OCI-LY1 (cell line): ENCODE data around the gene PCDHA1.
"Not testable (repeated sequence)": the region's sequence is repeated elsewhere in the genome, so short reads cannot be mapped to it uniquely, and the experiment has no call there.

Source experiments
- H2AFZ ChIP-seq: fragments of 200-600 bp; sonication (generic), shearing (Covaris generic); 2 replicates; pipeline ENCODE4 v1.6.0; 2014; ENCODE audit warnings: antibody characterized with exemption, mild to moderate bottlenecking, low read length
- H3F3A ChIP-seq: fragments of 200-600 bp; sonication (generic), shearing (Covaris generic); 2 replicates; pipeline ENCODE4 v1.6.0; 2014; ENCODE audit warnings: mild to moderate bottlenecking, antibody characterized with exemption, low read length, moderate library complexity; ENCODE audit not compliant: insufficient read depth
- H3K27ac ChIP-seq: fragments of 200-600 bp; sonication (generic); 2 replicates; pipeline ENCODE4 v1.5.1; 2014; ENCODE audit warnings: low read length, mixed run types, mild to moderate bottlenecking, low read depth; ENCODE audit not compliant: poor library complexity, severe bottlenecking
- H3K27me3 ChIP-seq: fragments of 200-600 bp; sonication (generic); 2 replicates; pipeline ENCODE4 v1.6.0; 2014; ENCODE audit warnings: antibody characterized with exemption, mild to moderate bottlenecking, low read length, moderate library complexity; ENCODE audit not compliant: insufficient read depth
- H3K36me3 ChIP-seq: fragments of 200-600 bp; sonication (generic); 2 replicates; pipeline ENCODE4 v1.6.1; 2014; ENCODE audit warnings: mild to moderate bottlenecking, antibody characterized with exemption, low read length, moderate library complexity, mixed read lengths; ENCODE audit not compliant: insufficient read depth
- H3K4me1 ChIP-seq: fragments of 200-600 bp; sonication (generic); 2 replicates; pipeline ENCODE4 v1.5.1; 2014; ENCODE audit warnings: mild to moderate bottlenecking, low read length, moderate library complexity; ENCODE audit not compliant: insufficient read depth, severe bottlenecking
- H3K4me2 ChIP-seq: fragments of 200-600 bp; sonication (generic), shearing (Covaris generic); 2 replicates; pipeline ENCODE4 v1.6.1; 2014; ENCODE audit warnings: low read length
- H3K4me3 ChIP-seq: fragments of 200-600 bp; sonication (generic); 2 replicates; pipeline ENCODE4 v1.5.1; 2014; ENCODE audit warnings: low read length, low read depth, mild to moderate bottlenecking, mixed read lengths; ENCODE audit not compliant: poor library complexity, severe bottlenecking
- H3K79me2 ChIP-seq: fragments of 200-600 bp; shearing (Covaris generic); 2 replicates; pipeline ENCODE4 v1.6.1; 2016; ENCODE audit warnings: mixed run types, low read length, mixed read lengths; ENCODE audit not compliant: insufficient read depth
- H3K9ac ChIP-seq: fragments of 200-600 bp; sonication (generic), shearing (Covaris generic); 2 replicates; pipeline ENCODE4 v1.6.1; 2014; ENCODE audit warnings: mild to moderate bottlenecking, low read length, mixed read lengths
- H3K9me2 ChIP-seq: fragments of 200-600 bp; sonication (generic), shearing (Covaris generic); 2 replicates; pipeline ENCODE4 v1.6.1; 2014; ENCODE audit warnings: low read depth, mild to moderate bottlenecking, low read length, mixed read lengths
- H3K9me3 ChIP-seq: fragments of 200-600 bp; shearing (Covaris generic); 2 replicates; pipeline ENCODE4 v1.6.1; 2014; ENCODE audit warnings: low read length, mixed read lengths
- H4K20me1 ChIP-seq: fragments of 200-600 bp; sonication (generic), shearing (Covaris generic); 2 replicates; pipeline ENCODE4 v1.6.0; 2016; ENCODE audit warnings: mild to moderate bottlenecking, low read length; ENCODE audit not compliant: insufficient read depth
- EZH2 ChIP-seq: fragments of 200-600 bp; sonication (generic), shearing (Covaris generic); IDR thresholded peaks from 2 replicates; pipeline ENCODE4 v1.8.0; 2017; ENCODE audit warnings: borderline replicate concordance, mixed run types, mild to moderate bottlenecking, antibody characterized with exemption, low read length, moderate library complexity, mixed read lengths
- TF ChIP-seq, protein P1 (sequence below): fragments of 200-600 bp; sonication (generic), shearing (Covaris generic); IDR thresholded peaks from 2 replicates; pipeline ENCODE4 v1.5.1; 2017; ENCODE audit warnings: mild to moderate bottlenecking, antibody characterized with exemption, low read length, moderate library complexity, mixed read lengths

The PCDHA1 gene

DNA sequence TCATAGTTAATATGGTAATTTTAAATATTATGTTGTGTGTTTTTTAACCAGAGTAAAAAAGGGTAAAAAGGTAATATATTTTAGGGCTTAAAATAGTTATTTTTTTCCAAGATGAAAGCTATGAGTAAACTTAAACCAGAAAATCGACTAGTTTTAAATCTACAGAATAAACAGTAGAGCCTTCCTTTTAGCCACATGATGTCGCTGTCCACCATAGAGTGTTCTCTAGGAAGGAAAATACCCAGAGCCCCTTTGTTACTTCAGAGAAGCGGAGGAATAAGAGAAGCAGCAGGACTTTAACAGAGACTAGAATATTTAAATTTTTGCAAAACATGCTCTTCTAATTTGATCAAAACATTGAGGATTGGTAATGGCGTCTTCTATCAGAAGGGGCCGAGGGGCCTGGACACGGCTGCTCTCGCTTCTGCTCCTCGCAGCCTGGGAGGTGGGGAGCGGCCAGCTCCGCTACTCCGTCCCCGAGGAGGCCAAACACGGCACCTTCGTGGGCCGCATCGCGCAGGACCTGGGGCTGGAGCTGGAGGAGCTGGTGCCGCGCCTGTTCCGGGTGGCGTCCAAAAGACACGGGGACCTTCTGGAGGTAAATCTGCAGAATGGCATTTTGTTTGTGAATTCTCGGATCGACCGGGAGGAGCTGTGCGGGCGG is 8.8 kb downstream of the PCDHA1 start, which contains the start of gene PCDHA2:
Gene PCDHA2 (plus strand): TSS at position 258 of the 664 bp plus-strand sequence.
- Histone ChIP-seq H3K4me3 (no peak within 1 kb of the TSS), H3K79me2 (no peaks in the 10 kb centered on the region), H3K9me3 (no peaks in the 10 kb centered on the region), H3K4me2 (no peak within 1 kb of the TSS), H3K9ac (no peak within 1 kb of the TSS), H3K4me1 (no peaks in the 10 kb centered on the region), H3K36me3 (no peaks in the 10 kb centered on the region), H3F3A (no peaks in the 10 kb centered on the region), H4K20me1 (no peaks in the 10 kb centered on the region), H3K27me3 (no peaks in the 10 kb centered on the region), H3K27ac (no peak within 1 kb of the TSS), H3K9me2 (no peaks in the 10 kb centered on the region; the same call in 1 of the 2 replicates), H2AFZ (no peak within 1 kb of the TSS)
- TF ChIP-seq, protein P1, sequence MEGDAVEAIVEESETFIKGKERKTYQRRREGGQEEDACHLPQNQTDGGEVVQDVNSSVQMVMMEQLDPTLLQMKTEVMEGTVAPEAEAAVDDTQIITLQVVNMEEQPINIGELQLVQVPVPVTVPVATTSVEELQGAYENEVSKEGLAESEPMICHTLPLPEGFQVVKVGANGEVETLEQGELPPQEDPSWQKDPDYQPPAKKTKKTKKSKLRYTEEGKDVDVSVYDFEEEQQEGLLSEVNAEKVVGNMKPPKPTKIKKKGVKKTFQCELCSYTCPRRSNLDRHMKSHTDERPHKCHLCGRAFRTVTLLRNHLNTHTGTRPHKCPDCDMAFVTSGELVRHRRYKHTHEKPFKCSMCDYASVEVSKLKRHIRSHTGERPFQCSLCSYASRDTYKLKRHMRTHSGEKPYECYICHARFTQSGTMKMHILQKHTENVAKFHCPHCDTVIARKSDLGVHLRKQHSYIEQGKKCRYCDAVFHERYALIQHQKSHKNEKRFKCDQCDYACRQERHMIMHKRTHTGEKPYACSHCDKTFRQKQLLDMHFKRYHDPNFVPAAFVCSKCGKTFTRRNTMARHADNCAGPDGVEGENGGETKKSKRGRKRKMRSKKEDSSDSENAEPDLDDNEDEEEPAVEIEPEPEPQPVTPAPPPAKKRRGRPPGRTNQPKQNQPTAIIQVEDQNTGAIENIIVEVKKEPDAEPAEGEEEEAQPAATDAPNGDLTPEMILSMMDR = no peak; the same call in 1 of the 2 replicates

DNA sequence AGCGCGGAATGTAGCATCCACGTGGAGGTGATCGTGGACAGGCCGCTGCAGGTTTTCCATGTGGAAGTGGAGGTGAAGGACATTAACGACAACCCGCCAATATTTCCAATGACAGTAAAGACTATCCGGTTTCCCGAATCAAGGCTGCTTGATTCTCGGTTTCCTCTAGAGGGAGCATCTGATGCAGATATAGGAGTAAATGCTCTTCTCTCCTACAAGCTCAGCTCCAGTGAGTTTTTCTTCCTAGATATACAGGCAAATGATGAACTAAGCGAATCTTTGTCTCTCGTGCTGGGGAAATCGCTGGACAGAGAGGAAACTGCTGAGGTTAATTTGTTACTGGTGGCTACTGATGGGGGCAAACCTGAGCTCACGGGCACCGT is 9.3 kb downstream of the PCDHA1 start:
- no peak overlapping the region for H3K4me3 ChIP-seq
- TF ChIP-seq, protein P1 = no peak
- TF ChIP-seq EZH2 = no peak
- H3K9ac ChIP-seq = no peak overlapping the region
- H3K36me3 ChIP-seq = no peaks in the 10 kb centered on the region
- H3K4me1 ChIP-seq = no peaks in the 10 kb centered on the region
- H3K9me2 ChIP-seq = no peaks in the 10 kb centered on the region; the same call in 1 of the 2 replicates
- H3K27ac ChIP-seq = no peak overlapping the region
- H4K20me1 ChIP-seq = no peaks in the 10 kb centered on the region
- H3F3A ChIP-seq = no peaks in the 10 kb centered on the region
- no peak overlapping the region for H3K4me2 ChIP-seq
- no peaks in the 10 kb centered on the region for H3K79me2 ChIP-seq
- H3K9me3 ChIP-seq = no peaks in the 10 kb centered on the region
- H2AFZ ChIP-seq = no peak overlapping the region
- H3K27me3 ChIP-seq = no peaks in the 10 kb centered on the region

DNA sequence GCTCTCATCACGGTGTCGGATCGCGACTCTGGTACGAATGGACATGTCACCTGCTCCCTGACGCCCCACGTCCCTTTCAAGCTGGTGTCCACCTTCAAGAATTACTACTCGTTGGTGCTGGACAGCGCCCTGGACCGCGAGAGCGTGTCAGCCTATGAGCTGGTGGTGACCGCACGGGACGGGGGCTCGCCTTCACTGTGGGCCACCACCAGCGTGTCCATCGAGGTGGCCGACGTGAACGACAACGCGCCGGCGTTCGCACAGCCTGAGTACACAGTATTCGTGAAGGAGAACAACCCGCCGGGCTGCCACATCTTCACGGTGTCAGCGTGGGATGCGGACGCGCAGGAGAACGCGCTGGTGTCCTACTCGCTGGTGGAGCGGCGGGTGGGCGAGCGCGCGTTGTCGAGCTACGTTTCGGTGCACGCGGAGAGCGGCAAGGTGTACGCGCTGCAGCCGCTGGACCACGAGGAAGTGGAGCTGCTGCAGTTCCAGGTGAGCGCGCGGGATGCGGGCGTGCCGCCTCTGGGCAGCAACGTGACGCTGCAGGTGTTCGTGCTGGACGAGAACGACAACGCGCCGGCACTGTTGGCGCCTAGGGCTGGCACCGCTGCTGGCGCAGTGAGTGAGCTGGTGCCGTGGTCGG is 10.3 kb downstream of the PCDHA1 start:
- not testable (repeated sequence) for H3K9ac ChIP-seq, H3K4me1 ChIP-seq, H2AFZ ChIP-seq, H3K9me3 ChIP-seq, H3K27me3 ChIP-seq, H3K9me2 ChIP-seq, H3K36me3 ChIP-seq, H4K20me1 ChIP-seq, H3K4me2 ChIP-seq, H3K79me2 ChIP-seq, H3K4me3 ChIP-seq, H3K27ac ChIP-seq, H3F3A ChIP-seq

DNA sequence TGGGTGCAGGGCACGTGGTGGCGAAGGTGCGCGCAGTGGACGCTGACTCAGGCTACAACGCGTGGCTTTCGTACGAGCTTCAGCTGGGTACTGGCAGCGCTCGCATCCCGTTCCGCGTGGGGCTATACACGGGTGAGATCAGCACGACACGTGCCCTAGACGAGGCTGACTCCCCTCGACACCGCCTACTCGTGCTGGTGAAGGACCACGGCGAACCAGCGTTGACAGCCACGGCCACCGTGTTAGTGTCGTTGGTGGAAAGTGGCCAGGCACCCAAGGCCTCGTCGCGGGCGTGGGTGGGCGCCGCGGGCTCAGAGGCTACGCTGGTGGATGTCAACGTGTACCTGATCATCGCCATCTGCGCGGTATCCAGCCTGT is 10.8 kb downstream of the PCDHA1 start:
- TF ChIP-seq, protein P1 = no peak
- H3K4me2 ChIP-seq = no peak overlapping the region
- H3K9ac ChIP-seq = no peak overlapping the region
- H2AFZ ChIP-seq = no peak overlapping the region
- H4K20me1 ChIP-seq = no peaks in the 10 kb centered on the region
- H3K79me2 ChIP-seq = no peaks in the 10 kb centered on the region
- H3F3A ChIP-seq = no peaks in the 10 kb centered on the region
- H3K4me1 ChIP-seq = no peaks in the 10 kb centered on the region
- H3K9me2 ChIP-seq = no peaks in the 10 kb centered on the region; the same call in 1 of the 2 replicates
- no peaks in the 10 kb centered on the region for H3K9me3 ChIP-seq
- H3K27me3 ChIP-seq = no peaks in the 10 kb centered on the region
- H3K4me3 ChIP-seq = no peak overlapping the region
- H3K27ac ChIP-seq = no peak overlapping the region
- H3K36me3 ChIP-seq = no peaks in the 10 kb centered on the region
